ENCODE data around the gene DNAH6.

Gene DNAH6

DNA sequence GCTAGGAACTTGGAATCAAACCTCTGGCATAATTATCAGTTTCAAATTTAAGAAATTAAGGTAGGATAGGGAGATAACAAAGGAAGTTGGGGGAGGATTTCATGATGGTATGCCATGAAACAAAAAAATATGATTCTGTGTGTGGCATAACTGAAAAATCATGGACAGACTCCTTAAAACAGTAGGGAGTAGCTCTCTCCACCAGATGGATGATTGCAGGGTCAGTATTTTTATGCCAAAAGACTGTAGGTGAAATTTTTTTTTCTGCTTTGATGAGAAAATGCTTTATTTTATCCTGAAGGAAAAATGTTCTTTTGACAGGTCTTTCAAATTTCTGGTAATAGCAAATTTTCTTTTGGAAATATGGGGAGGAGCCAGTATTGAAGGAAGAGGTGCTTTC lies 270.3 kb downstream of the DNAH6 start:
- H3K9ac ChIP-seq (ENCODE audit: low read length), result no peak overlapping the region
- H3K4me1 ChIP-seq (ENCODE audit: control insufficient read depth, insufficient read depth, low read length), result no peaks in the 10 kb centered on the region
- H3K27ac ChIP-seq (ENCODE audit: low read depth, low read length), result no peak overlapping the region
- H3K36me3 ChIP-seq (ENCODE audit: control insufficient read depth, insufficient read depth, low read length), result no peaks in the 10 kb centered on the region
- H3K4me3 ChIP-seq (ENCODE audit: low read length), result no peak overlapping the region
- H3K27me3 ChIP-seq (ENCODE audit: control insufficient read depth, insufficient read depth, low read length), result no peaks in the 10 kb centered on the region

GRCh38 chr2:84788027-84788426 lies 271.7 kb downstream of the DNAH6 start:
- Histone ChIP-seq H3K27ac (ENCODE audit: low read depth, low read length) (no peak overlapping the region), H3K4me1 (ENCODE audit: control insufficient read depth, insufficient read depth, low read length) (no peaks in the 10 kb centered on the region), H3K36me3 (ENCODE audit: control insufficient read depth, insufficient read depth, low read length) (no peaks in the 10 kb centered on the region), H3K9ac (ENCODE audit: low read length) (no peak overlapping the region), H3K27me3 (ENCODE audit: control insufficient read depth, insufficient read depth, low read length) (no peaks in the 10 kb centered on the region), H3K4me3 (ENCODE audit: low read length) (no peak overlapping the region)

DNA sequence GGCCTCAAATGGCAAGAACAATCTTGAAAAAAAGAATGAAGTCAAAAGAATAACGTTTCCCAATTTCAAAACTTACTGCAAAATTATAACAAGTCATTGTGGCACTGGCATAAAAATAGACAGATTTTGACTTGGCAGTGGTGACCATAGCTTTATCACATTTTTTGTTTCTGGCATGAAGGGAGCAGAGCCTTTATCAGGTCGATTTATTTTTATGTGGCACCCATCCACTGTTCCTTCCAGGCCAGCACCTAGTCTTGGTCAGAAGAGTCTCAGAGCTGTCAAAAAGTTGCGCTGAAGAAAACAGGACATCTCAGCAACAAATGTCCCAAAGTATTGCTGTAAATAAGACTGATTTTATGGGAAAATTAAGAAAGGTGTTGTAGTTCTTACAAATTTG lies 272.2 kb downstream of the DNAH6 start:
- Histone ChIP-seq H3K4me3 (ENCODE audit: low read length) (no peak overlapping the region), H3K27me3 (ENCODE audit: control insufficient read depth, insufficient read depth, low read length) (no peaks in the 10 kb centered on the region), H3K9ac (ENCODE audit: low read length) (no peak overlapping the region), H3K36me3 (ENCODE audit: control insufficient read depth, insufficient read depth, low read length) (no peaks in the 10 kb centered on the region), H3K4me1 (ENCODE audit: control insufficient read depth, insufficient read depth, low read length) (no peaks in the 10 kb centered on the region), H3K27ac (ENCODE audit: low read depth, low read length) (no peak overlapping the region)

DNA sequence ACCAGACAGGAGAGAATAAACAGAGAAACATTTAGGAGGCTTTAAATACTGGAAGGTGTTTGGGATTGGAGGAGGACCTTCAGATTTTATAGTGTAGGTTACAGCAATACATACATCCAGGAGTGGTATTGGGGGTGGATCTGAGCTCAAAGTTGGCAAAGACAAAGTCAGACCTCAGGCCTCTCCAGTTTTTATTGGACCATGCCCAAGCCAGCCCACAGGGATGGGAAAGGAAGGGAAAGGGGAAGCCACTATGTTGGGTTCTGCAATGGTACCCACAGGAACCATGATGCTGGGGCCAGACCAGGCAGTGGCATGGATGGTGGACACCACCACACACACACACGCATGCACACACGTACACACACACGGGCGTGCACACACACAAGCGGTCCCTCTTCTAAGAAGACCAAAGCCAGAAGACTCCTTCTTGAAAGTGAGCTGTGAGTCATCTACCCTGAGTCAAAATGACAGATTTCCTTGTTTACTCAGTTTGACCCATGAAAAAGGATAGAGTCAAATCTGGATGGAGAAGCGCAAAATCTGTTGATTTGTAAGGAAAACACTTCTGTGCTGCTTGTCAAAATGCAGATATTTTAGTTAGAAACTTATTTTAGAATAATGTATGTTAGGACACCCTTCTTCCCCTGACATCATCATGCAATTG lies 276.7 kb downstream of the DNAH6 start:
- Histone ChIP-seq H3K9ac (ENCODE audit: low read length) (no peak overlapping the region), H3K36me3 (ENCODE audit: control insufficient read depth, insufficient read depth, low read length) (no peaks in the 10 kb centered on the region), H3K4me1 (ENCODE audit: control insufficient read depth, insufficient read depth, low read length) (no peaks in the 10 kb centered on the region), H3K27me3 (ENCODE audit: control insufficient read depth, insufficient read depth, low read length) (no peaks in the 10 kb centered on the region), H3K27ac (ENCODE audit: low read depth, low read length) (no peak overlapping the region), H3K4me3 (ENCODE audit: low read length) (no peak overlapping the region)

DNA sequence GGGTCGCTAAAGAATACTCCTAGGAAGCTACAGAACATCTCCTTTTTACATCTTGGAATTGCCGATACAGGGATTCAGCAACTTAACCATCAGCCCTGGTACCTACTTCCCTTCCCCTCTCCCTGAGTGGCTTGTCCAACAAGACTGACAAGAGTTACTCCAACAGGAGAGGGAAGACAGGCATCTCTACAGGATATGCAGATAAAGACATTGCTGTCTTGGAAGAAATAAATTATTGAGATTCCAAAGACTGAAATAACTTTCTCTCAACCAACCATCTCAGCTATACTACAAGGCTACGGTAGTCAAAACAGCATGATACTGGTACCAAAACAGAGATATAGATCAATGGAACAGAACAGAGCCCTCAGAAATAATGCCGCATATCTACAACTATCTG lies 277.3 kb downstream of the DNAH6 start:
- H3K4me3 ChIP-seq (ENCODE audit: low read length), result no peak overlapping the region
- no peaks in the 10 kb centered on the region for H3K4me1 ChIP-seq (ENCODE audit: control insufficient read depth, insufficient read depth, low read length)
- no peaks in the 10 kb centered on the region for H3K27me3 ChIP-seq (ENCODE audit: control insufficient read depth, insufficient read depth, low read length)

GRCh38 chr2:84796798-84797197 lies 280.5 kb downstream of the DNAH6 start:
- no peak overlapping the region for H3K4me3 ChIP-seq (ENCODE audit: low read length)
- H3K4me1 ChIP-seq (ENCODE audit: control insufficient read depth, insufficient read depth, low read length), result no peaks in the 10 kb centered on the region
- H3K36me3 ChIP-seq (ENCODE audit: control insufficient read depth, insufficient read depth, low read length), result no peaks in the 10 kb centered on the region
- H3K9ac ChIP-seq (ENCODE audit: low read length), result no peak overlapping the region
- no peaks in the 10 kb centered on the region for H3K27me3 ChIP-seq (ENCODE audit: control insufficient read depth, insufficient read depth, low read length)
- H3K27ac ChIP-seq (ENCODE audit: low read depth, low read length), result no peak overlapping the region

More for the DNA sequence above, 277.3 kb downstream of the DNAH6 start:
- no peaks in the 10 kb centered on the region for H3K36me3 ChIP-seq (ENCODE audit: control insufficient read depth, insufficient read depth, low read length)
- H3K9ac ChIP-seq (ENCODE audit: low read length), result no peak overlapping the region
- H3K27ac ChIP-seq (ENCODE audit: low read depth, low read length), result no peak overlapping the region

GRCh38 chr2:84797271-84797670 lies 281.0 kb downstream of the DNAH6 start:
- Histone ChIP-seq H3K27me3 (ENCODE audit: control insufficient read depth, insufficient read depth, low read length) (no peaks in the 10 kb centered on the region), H3K4me3 (ENCODE audit: low read length) (no peak overlapping the region), H3K27ac (ENCODE audit: low read depth, low read length) (no peak overlapping the region), H3K36me3 (ENCODE audit: control insufficient read depth, insufficient read depth, low read length) (no peaks in the 10 kb centered on the region), H3K9ac (ENCODE audit: low read length) (no peak overlapping the region), H3K4me1 (ENCODE audit: control insufficient read depth, insufficient read depth, low read length) (no peaks in the 10 kb centered on the region)

- no peaks in the 10 kb centered on the region for H3K36me3 ChIP-seq (ENCODE audit: control insufficient read depth, insufficient read depth, low read length)
- no peaks in the 10 kb centered on the region for H3K4me1 ChIP-seq (ENCODE audit: control insufficient read depth, insufficient read depth, low read length)
- H3K27ac ChIP-seq (ENCODE audit: low read depth, low read length), result no peak overlapping the region
- no peak overlapping the region for H3K4me3 ChIP-seq (ENCODE audit: low read length)
- H3K9ac ChIP-seq (ENCODE audit: low read length), result no peak overlapping the region
- H3K27me3 ChIP-seq (ENCODE audit: control insufficient read depth, insufficient read depth, low read length), result no peaks in the 10 kb centered on the region
Observed at GRCh38 chr2:84799772-84800171, 283.5 kb downstream of the DNAH6 start.

DNA sequence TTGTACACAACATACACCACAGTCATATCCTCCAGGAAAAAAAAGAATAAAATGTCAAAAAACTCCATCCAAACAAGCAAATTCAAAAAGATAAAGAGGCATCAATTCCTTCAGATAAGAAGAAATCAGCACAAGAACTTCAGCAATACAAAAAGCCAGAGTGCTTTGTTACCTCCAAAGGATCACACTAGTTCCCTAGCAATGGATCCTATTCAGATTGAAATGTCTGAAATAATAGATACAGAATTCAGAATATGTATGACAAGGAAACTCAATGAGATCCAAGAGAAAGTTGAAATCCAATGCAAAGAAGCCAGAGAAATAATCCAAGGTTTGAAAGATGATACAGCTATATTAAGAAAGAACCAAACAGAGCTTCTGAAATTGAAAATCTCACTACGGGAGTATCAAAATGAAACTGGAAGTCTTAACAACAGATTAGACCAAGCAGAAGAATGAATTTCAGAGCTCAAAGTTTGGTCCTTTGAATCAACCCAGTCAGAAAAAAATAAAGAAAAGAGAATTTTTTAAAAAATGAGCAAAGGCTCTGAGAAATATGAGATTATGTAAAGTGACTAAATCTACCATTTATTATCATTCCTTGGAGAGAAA lies 284.0 kb downstream of the DNAH6 start:
- Histone ChIP-seq H3K4me1 (ENCODE audit: control insufficient read depth, insufficient read depth, low read length) (no peaks in the 10 kb centered on the region), H3K27me3 (ENCODE audit: control insufficient read depth, insufficient read depth, low read length) (no peaks in the 10 kb centered on the region), H3K27ac (ENCODE audit: low read depth, low read length) (no peak overlapping the region), H3K9ac (ENCODE audit: low read length) (no peak overlapping the region), H3K4me3 (ENCODE audit: low read length) (no peak overlapping the region), H3K36me3 (ENCODE audit: control insufficient read depth, insufficient read depth, low read length) (no peaks in the 10 kb centered on the region)

GRCh38 chr2:84801811-84802210 lies 285.5 kb downstream of the DNAH6 start:
- Histone ChIP-seq H3K36me3 (ENCODE audit: control insufficient read depth, insufficient read depth, low read length) (no peaks in the 10 kb centered on the region), H3K4me1 (ENCODE audit: control insufficient read depth, insufficient read depth, low read length) (no peaks in the 10 kb centered on the region), H3K27ac (ENCODE audit: low read depth, low read length) (no peak overlapping the region), H3K9ac (ENCODE audit: low read length) (no peak overlapping the region), H3K27me3 (ENCODE audit: control insufficient read depth, insufficient read depth, low read length) (no peaks in the 10 kb centered on the region), H3K4me3 (ENCODE audit: low read length) (no peak overlapping the region)

DNA sequence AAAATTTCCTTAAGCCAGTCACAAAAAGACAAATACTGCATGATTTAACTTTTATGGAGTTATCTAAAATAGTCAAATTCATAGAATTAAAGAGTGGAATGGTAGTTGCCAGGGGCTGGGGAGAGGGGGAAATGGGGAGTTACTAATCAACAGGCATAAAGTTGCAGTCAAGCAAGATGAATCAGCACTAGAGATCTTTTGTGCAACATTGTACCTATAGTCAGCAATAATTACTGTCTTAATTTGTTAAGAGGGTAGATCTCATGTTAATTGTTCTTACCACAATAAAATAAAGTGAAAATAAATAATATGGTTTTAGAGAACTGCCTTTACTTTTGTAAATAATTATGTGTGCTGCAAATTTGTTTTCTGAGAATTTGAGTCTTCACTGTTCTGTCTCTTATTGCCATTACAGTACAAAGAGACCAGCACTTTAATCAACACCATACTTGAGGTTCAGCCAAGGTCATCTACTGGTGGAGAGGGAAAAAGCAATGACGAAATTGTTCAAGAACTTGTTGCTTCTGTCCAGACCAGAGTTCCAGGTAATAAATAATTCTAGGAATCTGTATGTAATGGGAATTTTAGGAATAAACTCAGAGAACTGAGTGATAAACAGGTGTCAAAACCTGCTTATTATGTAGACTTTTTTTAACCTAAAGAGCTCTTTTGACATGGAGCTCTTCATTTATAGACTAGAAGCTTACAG lies 289.1 kb downstream of the DNAH6 start:
- Histone ChIP-seq H3K27me3 (ENCODE audit: control insufficient read depth, insufficient read depth, low read length) (no peaks in the 10 kb centered on the region), H3K9ac (ENCODE audit: low read length) (no peak overlapping the region), H3K4me1 (ENCODE audit: control insufficient read depth, insufficient read depth, low read length) (no peaks in the 10 kb centered on the region), H3K36me3 (ENCODE audit: control insufficient read depth, insufficient read depth, low read length) (no peaks in the 10 kb centered on the region), H3K4me3 (ENCODE audit: low read length) (no peak overlapping the region), H3K27ac (ENCODE audit: low read depth, low read length) (no peak overlapping the region)

DNA sequence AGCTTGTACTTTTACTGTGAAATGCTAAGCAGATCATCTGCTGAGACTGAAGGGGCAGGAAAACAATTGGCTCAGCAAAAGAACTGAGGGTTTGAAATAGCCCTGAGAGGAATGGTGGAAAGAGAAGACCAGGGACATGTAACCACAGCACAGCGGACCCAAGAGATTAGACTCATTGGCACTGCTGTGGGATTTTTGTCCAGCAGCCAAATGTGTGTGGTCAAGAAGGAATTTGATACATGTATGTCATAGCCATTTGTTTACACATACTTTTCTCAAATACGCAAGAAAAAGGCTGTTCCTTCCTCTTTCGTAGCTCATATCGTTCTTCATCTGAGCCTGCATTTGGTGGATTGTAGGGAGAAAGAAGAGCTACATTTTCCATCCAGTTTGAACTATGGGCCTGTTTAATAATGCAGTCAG lies 290.8 kb downstream of the DNAH6 start:
- no peak overlapping the region for H3K9ac ChIP-seq (ENCODE audit: low read length)
- no peaks in the 10 kb centered on the region for H3K27me3 ChIP-seq (ENCODE audit: control insufficient read depth, insufficient read depth, low read length)
- H3K36me3 ChIP-seq (ENCODE audit: control insufficient read depth, insufficient read depth, low read length), result no peaks in the 10 kb centered on the region
- no peaks in the 10 kb centered on the region for H3K4me1 ChIP-seq (ENCODE audit: control insufficient read depth, insufficient read depth, low read length)
- H3K27ac ChIP-seq (ENCODE audit: low read depth, low read length), result no peak overlapping the region
- H3K4me3 ChIP-seq (ENCODE audit: low read length), result no peak overlapping the region

DNA sequence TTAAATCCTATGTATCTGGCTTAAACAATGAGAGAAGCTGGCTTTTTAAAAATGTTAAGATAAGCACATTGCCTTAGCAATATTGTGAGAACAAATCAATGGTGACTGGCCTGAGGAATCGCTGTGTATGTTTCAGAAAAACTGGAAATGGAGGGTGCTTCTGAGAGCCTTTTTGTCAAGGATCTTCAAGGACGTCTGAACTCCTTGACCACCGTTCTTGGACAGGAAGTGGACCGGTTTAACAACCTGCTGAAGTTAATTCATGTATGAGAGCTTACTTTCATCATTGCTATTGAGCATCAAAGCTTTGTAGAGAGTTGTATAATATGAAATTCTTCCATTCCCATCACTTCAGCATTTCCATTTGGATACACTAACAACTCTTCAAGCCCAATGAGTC lies 292.0 kb downstream of the DNAH6 start:
- H3K9ac ChIP-seq (ENCODE audit: low read length), result no peak overlapping the region
- H3K4me1 ChIP-seq (ENCODE audit: control insufficient read depth, insufficient read depth, low read length), result no peaks in the 10 kb centered on the region
- H3K27ac ChIP-seq (ENCODE audit: low read depth, low read length), result no peak overlapping the region
- no peaks in the 10 kb centered on the region for H3K27me3 ChIP-seq (ENCODE audit: control insufficient read depth, insufficient read depth, low read length)
- no peaks in the 10 kb centered on the region for H3K36me3 ChIP-seq (ENCODE audit: control insufficient read depth, insufficient read depth, low read length)
- H3K4me3 ChIP-seq (ENCODE audit: low read length), result no peak overlapping the region

All from rectal smooth muscle tissue (tissue), 1 donor.